Sciatic nerve (tissue), 2 donors: ENCODE measurements around the gene RBFA. TPM values are rescaled to one million over a fixed set of nuclear protein-coding genes. Genes with fewer than 3 reads are reported as not detected.
"Not testable (repeated sequence)": the region's sequence is repeated elsewhere in the genome, so short reads cannot be mapped to it uniquely, and the experiment has no call there.

ENCODE experiments used
- ATAC-seq: fragments of 200-7000 bp; cut with Tn5 transposase; one replicate; pipeline ENCODE4 v1.9.1; 2020; ENCODE audit warnings: mild to moderate bottlenecking, moderate library complexity
- DNase-seq: peaks from one replicate; pipeline ENCODE4 v3.0.0-alpha.2; 2020; ENCODE audit warnings: low spot score
- intact Hi-C: fragments of 100-400 bp; cut with DNase I; formaldehyde crosslinking; loops from one replicate; pipeline ENCODE4 v1.14.2; 2022
- total RNA-seq: library from RNA; stranded (reverse); fragmentation: NEBNext Ultra II Directional; extraction: Animal tissue kit (Norgen Biotek cat#: 25700); gene quantifications from one replicate; pipeline ENCODE4 v1.2.1, GENCODE V29; 2021
- donor health status: DM: no; HTN: no; CAD: no.
- donor health status: DM: no; HTN: no; CAD: no.

RBFA gene
- total RNA-seq, 1 donor from 2014 or later = 23.8 TPM

- intact Hi-C loops = no loop called here
- no peak for DNase-seq
Measured at GRCh38 chr18:80023173-80023572, 11.1 kb upstream of the RBFA start.

GRCh38 chr18:80026363-80026762 lies 7.9 kb upstream of the RBFA start:
- ATAC-seq (no peak), DNase-seq (no peak)
- intact Hi-C loops = no loop called here

More at GRCh38 chr18:80023173-80023572, 11.1 kb upstream of the RBFA start:
- ATAC-seq = no peak

DNA sequence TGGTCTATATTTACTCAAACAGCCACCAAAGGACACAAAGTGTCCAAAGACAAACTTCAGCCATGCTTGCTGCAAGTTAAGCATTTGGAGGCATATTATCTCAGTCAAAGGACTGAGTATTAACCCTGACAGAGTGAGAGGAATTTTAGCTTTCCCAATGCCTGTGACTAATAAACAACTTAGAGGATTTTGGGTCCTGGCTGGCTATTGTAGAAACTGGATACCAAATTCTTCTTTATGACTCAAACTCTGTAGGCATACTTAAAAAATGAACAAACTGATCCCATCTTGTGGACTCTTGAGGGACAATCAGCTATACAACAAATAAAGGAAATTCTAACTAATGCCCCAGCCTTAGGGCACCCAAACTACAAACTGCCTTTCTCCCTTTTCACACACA lies 6.5 kb upstream of the RBFA start:
- intact Hi-C loops, DNase-seq, ATAC-seq: not testable (repeated sequence)

DNA sequence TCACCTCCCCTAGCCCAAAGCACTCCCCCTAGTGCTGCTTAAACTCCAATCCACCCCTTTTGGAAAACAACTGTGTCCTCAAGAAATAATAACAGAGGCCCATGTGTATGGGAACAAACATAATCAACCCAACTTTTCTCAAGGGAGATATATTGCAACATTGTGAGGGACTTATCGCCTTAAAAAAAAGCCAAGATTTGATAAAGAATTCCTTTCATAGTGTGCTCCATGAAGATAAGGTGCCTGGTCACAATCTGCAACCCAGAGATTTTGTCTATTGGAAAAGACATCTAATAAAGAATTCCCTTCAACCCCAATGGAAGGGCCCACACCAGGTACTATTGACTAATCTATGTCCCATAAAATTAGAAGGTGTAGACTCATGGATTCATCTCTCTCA lies 4.5 kb upstream of the RBFA start:
- intact Hi-C loops = no loop called here
- no peak for ATAC-seq

GRCh38 chr18:80033181-80034067 lies 810 bp upstream of the RBFA start:
- DNase-seq = no peak
- intact Hi-C loops = no loop called here
- peak; percentile 0 for ATAC-seq

More for the DNA sequence above, 4.5 kb upstream of the RBFA start:
- no peak for DNase-seq

GRCh38 chr18:80034852-80035406 lies 695 bp downstream of the RBFA start:
- DNase-seq (no peak), ATAC-seq (no peak)
- intact Hi-C loops = no loop called here

GRCh38 chr18:80035997-80036396 lies 1.8 kb downstream of the RBFA start:
- ATAC-seq (no peak), DNase-seq (no peak)
- intact Hi-C loops = no loop called here

GRCh38 chr18:80037300-80037699 lies 3.1 kb downstream of the RBFA start:
- intact Hi-C loops = no loop called here
- no peak for ATAC-seq
- no peak for DNase-seq

DNA sequence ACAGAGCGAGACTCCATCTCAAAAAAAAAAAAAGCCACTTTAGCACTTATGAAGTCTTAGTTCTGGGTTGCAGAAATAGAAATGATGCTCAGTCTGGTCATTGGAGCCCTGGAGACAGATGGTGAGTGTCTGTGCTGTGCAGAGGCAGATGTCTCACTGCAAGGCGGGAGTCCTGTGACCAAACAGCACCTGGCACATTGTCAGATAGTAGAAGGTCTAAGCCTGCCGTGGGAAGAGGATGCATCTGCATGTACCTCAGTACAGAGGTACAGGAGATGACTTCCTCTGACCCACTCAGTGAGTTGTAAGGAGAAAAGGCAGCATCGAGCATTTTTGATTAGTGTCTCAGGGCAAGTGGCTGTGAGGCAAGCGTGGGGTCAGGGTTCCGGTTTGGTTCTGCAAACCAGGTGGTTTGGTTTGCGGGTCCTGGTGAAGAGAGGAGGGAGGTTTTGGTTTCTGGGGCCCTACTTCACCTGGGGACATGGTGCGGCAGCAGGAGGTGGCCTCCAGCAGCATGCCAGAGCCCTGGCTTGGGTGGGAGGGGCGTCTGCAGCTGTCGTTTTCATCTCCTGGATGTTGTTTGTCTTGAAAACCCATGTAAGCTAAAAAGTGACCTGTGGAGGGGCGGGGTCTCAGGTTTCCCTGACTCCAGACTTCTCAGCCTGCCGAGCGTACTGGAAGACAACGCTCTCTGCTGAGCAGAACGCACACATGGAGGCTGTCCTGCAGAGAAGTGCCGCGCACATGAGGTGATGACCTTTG lies 3.8 kb downstream of the RBFA start:
- ATAC-seq (no peak), DNase-seq (no peak)
- intact Hi-C loops = no loop called here

DNA sequence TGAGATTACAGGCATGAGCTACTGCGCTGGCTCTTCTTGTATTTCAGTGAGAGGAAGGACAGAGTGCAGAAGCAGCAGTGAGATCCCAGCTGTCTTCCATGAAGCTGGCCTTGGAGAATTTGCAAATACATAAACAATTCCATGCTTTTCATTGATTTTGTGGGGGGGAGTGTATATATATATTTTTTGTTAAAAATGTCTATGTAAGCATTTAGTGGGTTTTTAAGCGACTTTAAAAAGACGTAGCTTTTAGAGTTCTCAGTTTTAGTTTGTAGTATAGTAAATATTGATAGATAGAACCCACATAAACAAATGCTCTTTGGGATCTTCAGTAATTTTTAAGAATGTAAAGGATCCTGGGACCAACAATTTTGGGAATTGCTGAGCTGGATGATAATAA lies 6.3 kb downstream of the RBFA start:
- DNase-seq = no peak
- no peak for ATAC-seq
- intact Hi-C loops = no loop called here

DNA sequence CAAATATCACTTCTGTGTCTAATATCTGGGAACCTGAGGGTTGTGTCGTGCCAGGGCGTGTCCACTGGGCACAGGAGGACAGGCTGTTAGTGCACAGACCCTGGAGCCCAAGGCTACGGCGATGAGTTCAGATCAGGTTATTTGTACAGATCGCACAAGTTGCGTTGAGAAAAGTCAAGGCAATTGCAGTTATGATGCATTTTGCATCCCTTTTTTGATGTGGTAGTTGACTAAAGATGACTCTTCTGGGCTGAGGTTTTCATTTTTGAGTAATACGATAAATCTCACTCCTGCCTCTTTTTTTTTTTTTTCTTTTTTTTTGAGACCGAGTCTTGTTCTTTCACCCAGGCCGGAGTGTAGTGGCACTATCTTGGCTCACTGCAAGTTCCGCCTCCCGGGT lies 7.2 kb downstream of the RBFA start:
- intact Hi-C loops = no loop called here

DNA sequence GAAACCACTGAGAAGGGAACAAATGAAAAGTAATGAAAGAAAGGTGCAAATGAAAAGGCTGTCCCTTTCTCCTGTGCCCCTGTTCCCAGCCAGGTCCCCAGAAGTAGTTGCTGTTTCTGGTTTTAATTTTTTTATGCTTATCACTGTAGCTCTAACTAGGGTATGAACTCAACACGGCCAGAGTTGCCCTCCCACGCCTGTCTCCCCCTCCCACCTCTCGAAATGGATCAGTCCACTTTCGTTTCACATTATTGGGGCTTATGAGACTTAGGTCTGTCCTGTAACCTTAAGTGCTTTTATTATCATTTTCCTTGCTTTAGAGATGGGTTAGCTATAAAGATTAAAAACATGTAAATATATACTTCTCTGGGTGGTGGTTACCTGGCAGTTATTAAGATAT lies 8.6 kb downstream of the RBFA start:
- DNase-seq = no peak
- intact Hi-C loops = no loop called here
- ATAC-seq = no peak

More for the DNA sequence above, 7.2 kb downstream of the RBFA start:
- ATAC-seq (no peak), DNase-seq (no peak)

DNA sequence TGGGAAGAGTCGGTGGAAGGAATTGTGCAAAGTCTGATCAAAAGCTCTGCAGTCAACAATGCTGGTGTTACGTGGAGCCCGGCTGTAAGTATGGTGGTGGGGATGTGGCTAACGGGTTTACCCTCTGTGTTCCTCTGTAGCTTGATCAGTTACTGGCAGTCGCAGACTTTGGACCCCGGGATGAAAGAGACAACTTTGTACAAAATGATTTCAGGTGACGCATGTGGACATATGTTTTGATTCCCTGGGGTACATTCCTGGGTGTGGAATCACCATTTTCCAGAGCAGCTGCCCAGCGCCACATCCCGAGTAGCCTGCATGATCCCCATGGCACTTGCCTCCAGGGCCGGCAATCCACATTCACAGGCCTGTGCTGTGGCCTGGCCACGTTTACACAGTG lies 9.8 kb downstream of the RBFA start:
- intact Hi-C loops = no loop called here
- DNase-seq (no peak), ATAC-seq (no peak)

DNA sequence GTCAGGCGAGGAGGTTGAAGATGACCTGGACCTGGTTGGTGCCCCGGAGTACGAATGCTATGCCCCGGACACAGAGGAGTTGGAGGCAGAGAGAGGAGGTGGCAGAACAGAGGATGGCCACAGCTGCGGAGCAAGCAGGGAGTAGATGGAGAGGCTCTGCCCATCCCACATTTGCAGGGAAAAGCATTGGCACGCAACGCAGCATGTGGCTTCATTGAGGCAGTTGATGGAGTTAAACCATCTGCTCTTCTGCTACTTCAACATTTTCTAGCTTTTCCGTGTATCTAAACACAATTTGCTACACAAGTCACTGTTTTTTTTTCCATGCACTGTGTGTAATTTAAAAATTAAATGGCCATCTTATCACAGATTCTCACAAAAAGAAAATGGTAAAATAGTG lies 11.8 kb downstream of the RBFA start:
- no peak for ATAC-seq
- intact Hi-C loops = no loop called here
- no peak for DNase-seq

DNA sequence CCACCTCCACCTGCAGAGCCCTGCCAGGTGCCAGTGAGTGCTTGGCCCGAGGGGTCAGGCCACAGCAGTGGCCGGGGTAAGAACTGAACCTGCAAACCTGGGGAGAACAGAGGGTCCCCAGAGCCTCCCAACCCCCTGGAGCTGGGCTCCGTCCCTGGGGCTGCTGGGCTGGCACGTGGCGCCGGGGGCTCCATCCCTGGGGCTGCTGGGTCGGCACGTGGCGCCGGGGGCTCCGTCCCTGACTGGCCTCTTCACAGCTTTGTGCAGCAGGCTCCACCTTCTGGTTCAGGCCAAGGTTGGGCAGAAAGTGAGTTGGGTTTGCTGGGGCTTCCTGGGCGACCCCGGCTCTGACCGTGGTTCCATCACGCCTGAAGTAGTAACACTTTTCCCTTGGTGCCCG lies 12.2 kb downstream of the RBFA start:
- intact Hi-C loops = no loop called here
- ATAC-seq = no peak
- no peak for DNase-seq

DNA sequence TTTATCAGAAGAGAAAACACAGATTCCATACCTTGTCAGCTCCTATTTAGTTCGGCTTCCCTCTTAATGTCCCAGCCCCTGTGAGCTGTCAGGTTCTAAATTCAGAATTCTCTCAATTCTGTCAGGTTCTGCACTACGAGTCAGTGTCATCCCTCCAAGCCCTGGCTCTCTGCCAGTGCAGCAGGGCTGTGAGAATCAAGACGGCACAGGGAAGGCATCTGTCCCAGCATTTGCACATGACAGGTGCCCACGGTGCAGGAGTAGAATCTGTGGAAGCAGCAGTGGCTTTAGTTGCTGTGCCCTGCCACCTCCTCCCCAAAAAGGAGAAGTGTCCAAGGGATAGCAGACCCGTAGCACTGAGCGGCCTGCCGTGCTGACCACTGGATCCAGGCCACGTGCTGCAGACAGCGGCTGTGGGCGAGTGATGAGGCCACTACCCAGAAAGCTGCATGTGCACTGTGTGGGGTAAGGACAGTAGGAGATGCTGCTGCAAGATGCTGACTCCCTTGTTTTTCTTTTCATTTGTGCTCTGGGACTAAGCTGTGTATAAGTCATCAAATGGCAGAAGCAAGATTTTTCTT lies 12.8 kb downstream of the RBFA start:
- intact Hi-C loops = no loop called here
- DNase-seq (no peak), ATAC-seq (no peak)

- DNase-seq (no peak), ATAC-seq (no peak)
- intact Hi-C loops = no loop called here
Measured at GRCh38 chr18:80050797-80051196, 16.6 kb downstream of the RBFA start.

- intact Hi-C loops = no loop called here
- no peak for DNase-seq
- no peak for ATAC-seq
Measured at GRCh38 chr18:80056095-80056494, 21.9 kb downstream of the RBFA start.

GRCh38 chr18:80059945-80060344 lies 25.7 kb downstream of the RBFA start:
- intact Hi-C loops = no loop called here
- no peak for ATAC-seq
- DNase-seq = no peak

GRCh38 chr18:80065705-80066104 lies 31.5 kb downstream of the RBFA start:
- DNase-seq (no peak), ATAC-seq (no peak)
- intact Hi-C loops = no loop called here
